Astrocyte (in vitro differentiated cells and primary cell): ENCODE data around the gene AGAP5. TPM values are rescaled to one million over a fixed set of nuclear protein-coding genes. Genes with fewer than 3 reads are reported as not detected.
"Not testable (repeated sequence)": the region's sequence is repeated elsewhere in the genome, so short reads cannot be mapped to it uniquely, and the experiment has no call there.

Source experiments
- DNase-seq: peaks from one replicate; pipeline ENCODE4 v3.0.0-alpha.2; 2010; ENCODE audit warnings: low read depth
- FAIRE-seq: peaks from 2 replicates; lab custom pipeline; 2011; peaks lifted over from hg19 to GRCh38; lab: Jason Lieb, UNC
- H2AFZ ChIP-seq: 2 replicates; pipeline ENCODE4 v1.6.0; 2012; ENCODE audit warnings: low read depth, low read length, inconsistent platforms
- H3K27ac ChIP-seq: 2 replicates; pipeline ENCODE4 v1.5.1; 2011; ENCODE audit warnings: low read depth, low read length, inconsistent platforms
- H3K27me3 ChIP-seq: 2 replicates; pipeline ENCODE4 v1.6.0; 2011; ENCODE audit warnings: low read length, inconsistent platforms; ENCODE audit not compliant: insufficient read depth
- H3K36me3 ChIP-seq: 2 replicates; pipeline ENCODE4 v1.5.1; 2011; ENCODE audit warnings: low read length, inconsistent platforms; ENCODE audit not compliant: insufficient read depth
- H3K4me1 ChIP-seq: 2 replicates; pipeline ENCODE4 v1.5.1; 2011; ENCODE audit warnings: low read length, inconsistent platforms; ENCODE audit not compliant: insufficient read depth
- H3K4me2 ChIP-seq: 2 replicates; pipeline ENCODE4 v1.6.0; 2012; ENCODE audit warnings: low read length, inconsistent platforms
- H3K4me3 ChIP-seq: 2 replicates; pipeline ENCODE4 v1.5.1; 2011; ENCODE audit warnings: low read depth, mild to moderate bottlenecking, low read length, inconsistent platforms; ENCODE audit not compliant: insufficient read depth
- H3K79me2 ChIP-seq: 2 replicates; pipeline ENCODE4 v1.6.0; 2012; ENCODE audit warnings: mild to moderate bottlenecking, low read length, inconsistent platforms; ENCODE audit not compliant: insufficient read depth
- H3K9ac ChIP-seq: 2 replicates; pipeline ENCODE4 v1.6.0; 2012; ENCODE audit warnings: mild to moderate bottlenecking, low read length, inconsistent platforms
- H3K9me3 ChIP-seq: 2 replicates; pipeline ENCODE4 v1.5.1; 2012; ENCODE audit warnings: low read depth, mild to moderate bottlenecking, low read length, inconsistent platforms; ENCODE audit not compliant: insufficient read depth
- H4K20me1 ChIP-seq: 2 replicates; pipeline ENCODE4 v1.6.0; 2012; ENCODE audit warnings: low read length, inconsistent platforms; ENCODE audit not compliant: insufficient read depth
- H3K27ac Mint-ChIP-seq: one replicate; pipeline ENCODE4 v1.8.0; 2021; ENCODE audit warnings: mild to moderate bottlenecking, mixed read lengths; ENCODE audit not compliant: unreplicated experiment
- H3K27me3 Mint-ChIP-seq: one replicate; pipeline ENCODE4 v1.8.0; 2021; ENCODE audit warnings: low read depth, mixed read lengths; ENCODE audit not compliant: unreplicated experiment
- H3K36me3 Mint-ChIP-seq: one replicate; pipeline ENCODE4 v1.8.0; 2021; ENCODE audit warnings: low read depth, mixed read lengths; ENCODE audit not compliant: unreplicated experiment
- H3K4me1 Mint-ChIP-seq: one replicate; pipeline ENCODE4 v1.8.0; 2021; ENCODE audit warnings: low read depth, mixed read lengths; ENCODE audit not compliant: unreplicated experiment
- H3K4me3 Mint-ChIP-seq: one replicate; pipeline ENCODE4 v1.8.0; 2021; ENCODE audit warnings: mild to moderate bottlenecking, moderate library complexity, mixed read lengths; ENCODE audit not compliant: unreplicated experiment
- H3K9me3 Mint-ChIP-seq: one replicate; pipeline ENCODE4 v1.8.0; 2021; ENCODE audit warnings: mild to moderate bottlenecking, mixed read lengths; ENCODE audit not compliant: unreplicated experiment
- EZH2 ChIP-seq: IDR thresholded peaks from 2 replicates; pipeline ENCODE4 v1.6.1; 2012; ENCODE audit warnings: mild to moderate bottlenecking, low read length, inconsistent platforms; ENCODE audit not compliant: insufficient read depth
- total RNA-seq: library from RNA; stranded (reverse); gene quantifications from 2 replicates; pipeline ENCODE4 v1.2.1, GENCODE V29; 2021
- TF ChIP-seq, protein P1 (sequence below): IDR thresholded peaks from 2 replicates; pipeline ENCODE4 v1.5.1; 2011; ENCODE audit warnings: low read depth, mild to moderate bottlenecking, inconsistent platforms, low read length, moderate library complexity; ENCODE audit not compliant: insufficient read depth

Gene AGAP5
- total RNA-seq, 1 donor from 2014 or later: 5.1 TPM

DNA sequence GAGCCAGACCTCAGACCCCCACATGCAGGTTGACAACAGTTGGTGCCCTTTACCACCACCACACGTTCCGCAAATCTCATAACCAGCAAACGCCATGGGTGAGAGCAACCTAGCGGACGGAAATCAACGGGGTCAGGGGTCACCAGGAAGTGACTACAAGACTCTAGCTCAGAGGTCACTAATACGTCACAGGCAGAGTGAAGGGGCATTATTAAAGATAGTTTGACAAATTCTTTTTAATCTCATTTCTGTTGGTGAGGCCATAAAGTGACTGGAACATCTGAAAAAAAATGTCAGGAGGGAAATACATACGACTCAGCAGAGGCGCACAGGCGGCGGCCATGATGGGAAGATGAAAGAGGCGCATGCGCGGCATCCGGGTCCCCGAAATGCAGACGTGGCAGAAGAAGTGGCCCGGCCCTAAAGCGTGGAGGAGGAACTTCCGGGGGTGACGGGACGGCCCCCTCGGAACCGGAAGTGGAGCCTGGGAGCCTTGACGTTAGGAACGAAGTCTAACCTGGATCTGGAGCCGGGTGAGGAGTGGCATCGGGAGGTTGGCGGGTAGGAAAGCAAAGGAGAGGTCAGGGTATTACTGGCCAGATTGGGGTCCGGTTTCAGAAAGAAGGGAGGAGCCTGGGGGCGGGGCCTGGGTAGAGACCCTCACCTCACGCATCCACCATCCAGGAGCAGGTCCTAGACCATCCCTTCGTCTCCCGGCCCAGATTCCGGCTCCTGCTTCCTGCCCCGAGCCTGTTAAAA is 46.2 kb upstream of the AGAP5 start, which contains the start of gene SEC24C:
Gene SEC24C, plus strand, starts transcription at position 468 of the 759 bp plus-strand sequence. CDS start 2,461 bp downstream, outside the sequence.
- peak within 1 kb of the TSS; percentile 62 for H2AFZ ChIP-seq
- peaks cover 21% of the 10 kb centered on the region for H3K4me1 ChIP-seq
- Mint-ChIP-seq H3K9me3 (no peaks in the 10 kb centered on the region), H3K27ac (peak within 1 kb of the TSS; percentile 99), H3K4me1 (peaks cover 22% of the 10 kb centered on the region), H3K27me3 (no peaks in the 10 kb centered on the region), H3K36me3 (peaks cover 7% of the 10 kb centered on the region), H3K4me3 (peak within 1 kb of the TSS; percentile 98)
- H3K4me3 ChIP-seq: peak within 1 kb of the TSS; percentile 87
- FAIRE-seq (no peak), DNase-seq (peak; percentile 88)
- H3K36me3 ChIP-seq: peaks cover 11% of the 10 kb centered on the region
- H3K9me3 ChIP-seq: no peaks in the 10 kb centered on the region
- H3K27me3 ChIP-seq: no peaks in the 10 kb centered on the region
- peaks cover 4% of the 10 kb centered on the region for H4K20me1 ChIP-seq
- H3K79me2 ChIP-seq: peaks cover 66% of the 10 kb centered on the region
- peak within 1 kb of the TSS; percentile 84 for H3K4me2 ChIP-seq
- H3K9ac ChIP-seq: peak within 1 kb of the TSS; percentile 94
- no peak for TF ChIP-seq EZH2
- TF ChIP-seq, protein P1, sequence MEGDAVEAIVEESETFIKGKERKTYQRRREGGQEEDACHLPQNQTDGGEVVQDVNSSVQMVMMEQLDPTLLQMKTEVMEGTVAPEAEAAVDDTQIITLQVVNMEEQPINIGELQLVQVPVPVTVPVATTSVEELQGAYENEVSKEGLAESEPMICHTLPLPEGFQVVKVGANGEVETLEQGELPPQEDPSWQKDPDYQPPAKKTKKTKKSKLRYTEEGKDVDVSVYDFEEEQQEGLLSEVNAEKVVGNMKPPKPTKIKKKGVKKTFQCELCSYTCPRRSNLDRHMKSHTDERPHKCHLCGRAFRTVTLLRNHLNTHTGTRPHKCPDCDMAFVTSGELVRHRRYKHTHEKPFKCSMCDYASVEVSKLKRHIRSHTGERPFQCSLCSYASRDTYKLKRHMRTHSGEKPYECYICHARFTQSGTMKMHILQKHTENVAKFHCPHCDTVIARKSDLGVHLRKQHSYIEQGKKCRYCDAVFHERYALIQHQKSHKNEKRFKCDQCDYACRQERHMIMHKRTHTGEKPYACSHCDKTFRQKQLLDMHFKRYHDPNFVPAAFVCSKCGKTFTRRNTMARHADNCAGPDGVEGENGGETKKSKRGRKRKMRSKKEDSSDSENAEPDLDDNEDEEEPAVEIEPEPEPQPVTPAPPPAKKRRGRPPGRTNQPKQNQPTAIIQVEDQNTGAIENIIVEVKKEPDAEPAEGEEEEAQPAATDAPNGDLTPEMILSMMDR: no peak
- H3K27ac ChIP-seq: peak within 1 kb of the TSS; percentile 98

DNA sequence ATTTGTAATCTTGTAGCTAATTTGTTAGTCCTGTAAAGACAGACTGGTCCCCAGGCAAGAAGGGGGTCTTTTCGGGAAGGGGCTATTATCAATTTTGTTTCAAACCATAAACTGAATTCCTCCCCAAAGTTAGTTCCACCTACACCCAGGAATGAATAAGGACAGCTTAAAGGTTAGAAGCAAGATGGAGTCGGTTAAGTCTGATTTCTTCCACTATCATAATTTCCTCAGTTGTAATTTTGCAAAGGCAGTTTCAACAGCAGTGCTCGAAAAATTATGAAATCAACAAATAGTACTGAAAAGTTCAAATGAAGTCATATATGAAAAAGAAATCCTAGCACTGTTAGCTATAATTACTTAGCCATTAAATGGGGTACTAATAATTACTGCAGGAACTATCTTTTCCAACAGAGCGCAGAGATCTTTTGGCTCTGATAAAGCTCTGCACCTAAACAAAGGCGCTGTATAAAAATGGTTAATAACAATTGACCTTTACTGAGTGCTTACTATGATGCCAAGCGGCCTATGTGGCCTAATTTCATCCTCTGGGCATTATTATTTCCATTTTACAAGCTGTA is 45.5 kb upstream of the AGAP5 start:
- peak overlapping the region; percentile 87 for H3K4me3 ChIP-seq
- peaks cover 21% of the 10 kb centered on the region for H3K4me1 ChIP-seq
- TF ChIP-seq EZH2: no peak
- TF ChIP-seq, protein P1: no peak
- peak overlapping the region; percentile 62 for H2AFZ ChIP-seq
- peak overlapping the region; percentile 98 for H3K27ac ChIP-seq
- Mint-ChIP-seq H3K4me3 (peak overlapping the region; percentile 98), H3K4me1 (peaks cover 20% of the 10 kb centered on the region), H3K27me3 (no peaks in the 10 kb centered on the region), H3K9me3 (no peaks in the 10 kb centered on the region), H3K27ac (peak overlapping the region; percentile 99), H3K36me3 (peaks cover 4% of the 10 kb centered on the region)
- peak overlapping the region; percentile 84 for H3K4me2 ChIP-seq
- DNase-seq (no peak), FAIRE-seq (no peak)
- peak overlapping the region; percentile 94 for H3K9ac ChIP-seq
- peaks cover 62% of the 10 kb centered on the region for H3K79me2 ChIP-seq
- peaks cover 8% of the 10 kb centered on the region for H3K36me3 ChIP-seq
- H3K27me3 ChIP-seq: no peaks in the 10 kb centered on the region
- H4K20me1 ChIP-seq: no peaks in the 10 kb centered on the region
- no peaks in the 10 kb centered on the region for H3K9me3 ChIP-seq

DNA sequence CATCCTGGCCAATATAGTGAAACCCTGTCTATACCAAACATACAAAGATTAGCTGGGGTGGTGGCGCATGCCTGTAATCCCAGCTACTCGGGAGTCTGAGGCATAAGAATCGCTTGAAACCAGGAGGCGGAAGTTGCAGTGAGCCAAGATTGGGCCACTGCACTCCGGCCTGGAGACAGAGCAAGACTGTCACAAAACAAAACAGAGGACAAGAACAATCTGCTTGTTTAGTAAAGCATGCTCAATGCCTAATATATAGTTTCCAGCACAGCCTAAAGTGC is 44.5 kb upstream of the AGAP5 start:
- no peak for TF ChIP-seq EZH2
- TF ChIP-seq, protein P1: no peak
- peaks cover 4% of the 10 kb centered on the region for H3K36me3 Mint-ChIP-seq
- DNase-seq (no peak), FAIRE-seq (no peak)
- no peaks in the 10 kb centered on the region for H3K27me3 Mint-ChIP-seq
- Histone ChIP-seq H3K36me3 (peaks cover 8% of the 10 kb centered on the region), H3K4me2 (no peak overlapping the region), H3K27me3 (no peaks in the 10 kb centered on the region), H3K9ac (no peak overlapping the region), H2AFZ (no peak overlapping the region), H3K4me3 (no peak overlapping the region), H3K79me2 (peaks cover 55% of the 10 kb centered on the region), H3K4me1 (peaks cover 21% of the 10 kb centered on the region), H4K20me1 (no peaks in the 10 kb centered on the region), H3K27ac (no peak overlapping the region), H3K9me3 (no peaks in the 10 kb centered on the region)
- peaks cover 20% of the 10 kb centered on the region for H3K4me1 Mint-ChIP-seq
- H3K4me3 Mint-ChIP-seq: no peak overlapping the region
- no peak overlapping the region for H3K27ac Mint-ChIP-seq
- H3K9me3 Mint-ChIP-seq: no peaks in the 10 kb centered on the region

DNA sequence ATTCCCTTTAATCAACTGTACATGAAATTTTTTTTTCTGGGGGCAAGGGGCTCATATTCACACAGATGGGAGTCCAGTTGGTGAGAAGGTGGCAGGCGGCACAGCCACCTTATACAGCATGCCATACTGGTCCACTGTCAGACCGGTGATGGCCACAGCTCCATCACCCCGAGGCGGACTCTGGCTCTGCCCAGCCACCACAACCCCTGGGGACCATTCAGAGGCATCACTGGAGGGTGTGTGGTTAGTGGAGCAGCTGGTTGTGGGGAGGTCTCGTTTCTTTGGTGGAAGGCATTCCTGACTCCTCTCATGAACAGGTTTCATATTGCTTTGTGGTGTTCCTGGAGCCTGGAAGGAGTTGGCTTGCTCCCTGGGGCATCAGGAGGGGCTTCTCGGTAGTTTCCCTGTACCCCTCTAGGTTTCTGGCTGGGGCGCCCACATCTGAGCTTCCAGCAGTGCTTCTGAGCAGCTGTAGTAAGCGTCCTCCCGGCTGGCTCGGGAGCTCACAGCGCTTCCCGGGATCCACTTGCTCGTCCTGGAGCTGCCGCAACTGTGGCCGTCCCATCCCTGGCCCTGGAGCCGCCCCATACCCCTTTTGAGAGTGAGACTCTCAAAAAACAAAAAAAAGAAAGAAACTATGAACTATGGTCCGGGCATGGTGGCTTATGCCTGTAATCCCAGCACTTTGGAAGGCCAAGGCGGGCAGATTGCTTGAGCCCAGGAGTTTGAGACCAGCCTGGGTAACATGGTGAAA is 42.8 kb upstream of the AGAP5 start:
- H3K27ac ChIP-seq, FAIRE-seq, H3K36me3 ChIP-seq, H3K27me3 ChIP-seq, H3K9me3 ChIP-seq, H3K36me3 Mint-ChIP-seq, H3K27me3 Mint-ChIP-seq, H3K27ac Mint-ChIP-seq, H3K4me3 ChIP-seq, H3K4me2 ChIP-seq, H4K20me1 ChIP-seq, H3K4me3 Mint-ChIP-seq, DNase-seq, H3K9ac ChIP-seq, H3K9me3 Mint-ChIP-seq, H2AFZ ChIP-seq: not testable (repeated sequence)
- peaks cover 10% of the 10 kb centered on the region for H3K4me1 Mint-ChIP-seq
- Histone ChIP-seq H3K79me2 (peaks cover 42% of the 10 kb centered on the region), H3K4me1 (peaks cover 21% of the 10 kb centered on the region)
